Activated naive CD4-positive, alpha-beta T cell treated with anti-CD3 and anti-CD28 coated beads, Interleukin-2, amount 50 U/mL, for 16 hours (primary cell): Measurements from ENCODE around the gene PCSK4.
"Not testable (repeated sequence)": the region's sequence is repeated elsewhere in the genome, so short reads cannot be mapped to it uniquely, and the experiment has no call there.

Experiments used
- DNase-seq: peaks from one replicate; pipeline ENCODE4 v3.0.0-alpha.2; 2020

The PCSK4 gene

GRCh38 chr19:1486720-1487575 is 3.2 kb downstream of the PCSK4 start:
- no peak for DNase-seq

DNA sequence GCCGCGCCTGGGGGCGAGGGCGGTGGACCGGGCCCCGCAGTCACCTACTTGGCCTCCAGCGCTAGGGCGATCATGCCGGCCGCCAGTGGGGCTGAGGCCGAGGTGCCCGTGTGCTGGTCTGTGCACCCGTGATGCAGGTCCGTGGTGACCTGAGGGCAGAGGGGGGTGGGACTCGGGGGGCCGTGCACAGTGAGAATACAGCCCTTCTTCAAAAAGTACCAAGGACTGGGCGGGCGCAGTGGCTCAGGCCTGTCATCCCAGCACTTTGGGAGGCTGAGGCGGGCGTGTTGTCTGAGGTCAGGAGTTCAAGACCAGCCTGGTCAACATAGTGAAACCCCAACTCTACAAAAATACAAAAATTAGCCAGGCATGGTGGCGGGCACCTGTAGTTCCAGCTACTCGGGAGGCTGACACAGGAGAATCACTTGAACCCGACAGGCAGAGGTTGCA is 6.1 kb downstream of the PCSK4 start:
- no peak for DNase-seq

GRCh38 chr19:1483131-1483978 is 6.8 kb downstream of the PCSK4 start:
- DNase-seq = peak; percentile 10

- DNase-seq = peak; percentile 9
Observed at GRCh38 chr19:1482361-1483130, 7.6 kb downstream of the PCSK4 start.

DNA sequence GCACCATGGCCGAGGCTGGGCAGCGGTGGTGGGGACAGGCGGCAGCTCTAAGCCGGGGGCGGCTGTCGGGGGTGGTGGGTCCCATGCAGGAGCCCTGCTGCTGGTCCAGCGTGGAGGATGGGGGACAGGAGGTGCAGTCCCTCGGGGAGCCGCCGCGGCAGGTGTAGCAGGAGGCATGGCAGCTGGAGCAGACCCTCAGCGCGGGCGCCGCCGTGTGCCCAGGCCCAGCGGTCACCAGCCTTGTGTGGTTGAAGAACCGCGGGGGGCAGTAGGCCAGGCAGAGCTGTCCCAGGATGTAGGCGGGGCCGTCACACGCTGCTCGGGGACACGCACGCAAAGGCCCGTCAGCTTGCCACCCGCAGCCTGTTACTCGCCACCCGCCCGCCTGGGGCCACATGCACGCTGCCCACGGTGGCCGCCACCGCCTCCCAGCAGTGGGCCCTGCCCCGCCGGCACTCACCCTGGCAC is 8.2 kb downstream of the PCSK4 start:
- peak; percentile 9 for DNase-seq

DNA sequence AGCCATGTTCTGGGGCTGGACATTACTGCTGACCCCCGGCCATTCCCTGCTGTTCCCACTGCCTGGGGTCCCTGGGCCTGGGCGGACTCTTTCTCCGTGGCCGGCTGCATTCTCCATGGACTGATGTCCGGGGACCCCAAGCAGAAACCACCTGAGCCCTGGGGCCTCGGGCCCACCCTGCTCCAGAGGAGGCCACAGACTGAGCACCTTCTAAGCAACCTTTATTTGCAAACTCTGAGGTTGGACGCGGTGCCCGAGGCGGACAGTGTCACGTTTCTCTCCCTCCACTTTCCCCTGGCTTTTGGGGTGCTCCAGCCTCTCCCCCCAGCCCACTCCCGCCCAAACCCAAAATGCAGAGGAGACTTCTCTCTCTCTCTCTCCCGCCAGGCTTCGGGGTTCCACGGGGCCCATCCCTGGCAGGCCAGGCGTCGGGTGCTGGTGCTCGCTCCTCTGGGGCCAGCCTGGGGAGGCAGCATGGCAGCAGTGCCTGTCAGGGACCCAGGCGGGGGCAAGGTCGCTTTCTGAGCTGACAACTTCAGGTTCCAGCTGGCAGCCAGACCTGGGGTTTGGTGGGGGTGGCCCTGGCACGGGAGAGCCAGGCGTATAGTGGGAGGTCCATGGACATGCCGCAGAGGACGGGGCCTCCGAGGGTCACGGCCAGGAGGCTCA is 8.8 kb downstream of the PCSK4 start:
- no peak for DNase-seq

DNA sequence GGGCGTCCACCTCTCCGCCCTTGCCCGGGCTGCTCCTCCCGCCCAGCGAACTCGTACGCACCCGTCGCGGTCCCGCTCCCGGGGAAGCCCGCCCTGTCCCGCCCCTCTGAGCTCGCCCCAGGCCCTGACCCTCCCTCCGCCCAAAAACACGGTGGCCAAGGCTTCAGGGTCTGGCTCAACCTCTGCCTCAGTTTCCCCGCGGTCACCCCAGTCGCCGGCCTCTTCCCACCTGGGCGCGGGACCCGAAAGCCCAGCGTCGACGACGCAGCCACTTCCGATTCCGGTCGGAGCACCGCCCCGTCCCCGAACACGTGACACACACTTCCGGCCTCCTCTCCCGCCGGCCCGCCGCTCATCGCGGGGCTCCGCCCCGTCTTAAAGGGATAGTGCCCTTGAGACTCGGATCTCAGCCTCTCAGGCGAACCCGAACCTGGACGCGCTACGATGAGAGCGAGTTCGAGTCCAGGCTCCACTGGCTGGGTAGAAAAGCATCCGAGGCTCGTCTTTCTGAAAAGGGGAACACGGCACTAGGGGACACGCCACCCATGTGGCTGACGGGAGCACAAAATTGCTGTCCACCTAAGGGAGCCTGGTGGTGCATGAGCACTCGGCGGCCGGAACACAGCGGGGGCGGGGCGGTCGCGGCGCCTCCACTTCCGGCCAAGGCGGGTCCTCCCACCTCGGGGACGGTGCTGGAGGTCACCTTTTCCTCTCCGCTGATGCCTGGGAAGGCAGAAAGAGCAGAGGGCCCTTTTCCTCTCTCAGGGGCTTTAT is 11.0 kb downstream of the PCSK4 start, which contains the start of gene C19orf25:
Gene C19orf25 (minus strand): TSS at position 282 of the 774 bp plus-strand sequence. CDS start 312 bp downstream, outside the sequence.
- peak; percentile 94 for DNase-seq

GRCh38 chr19:1477056-1477455 is 13.1 kb downstream of the PCSK4 start:
- not testable (repeated sequence) for DNase-seq

GRCh38 chr19:1475751-1476437 is 14.3 kb downstream of the PCSK4 start:
- DNase-seq = peak; percentile 9

GRCh38 chr19:1474765-1475351 is 15.3 kb downstream of the PCSK4 start:
- DNase-seq = no peak

- DNase-seq = peak; percentile 10
Observed at GRCh38 chr19:1474011-1474764, 16.0 kb downstream of the PCSK4 start.

DNA sequence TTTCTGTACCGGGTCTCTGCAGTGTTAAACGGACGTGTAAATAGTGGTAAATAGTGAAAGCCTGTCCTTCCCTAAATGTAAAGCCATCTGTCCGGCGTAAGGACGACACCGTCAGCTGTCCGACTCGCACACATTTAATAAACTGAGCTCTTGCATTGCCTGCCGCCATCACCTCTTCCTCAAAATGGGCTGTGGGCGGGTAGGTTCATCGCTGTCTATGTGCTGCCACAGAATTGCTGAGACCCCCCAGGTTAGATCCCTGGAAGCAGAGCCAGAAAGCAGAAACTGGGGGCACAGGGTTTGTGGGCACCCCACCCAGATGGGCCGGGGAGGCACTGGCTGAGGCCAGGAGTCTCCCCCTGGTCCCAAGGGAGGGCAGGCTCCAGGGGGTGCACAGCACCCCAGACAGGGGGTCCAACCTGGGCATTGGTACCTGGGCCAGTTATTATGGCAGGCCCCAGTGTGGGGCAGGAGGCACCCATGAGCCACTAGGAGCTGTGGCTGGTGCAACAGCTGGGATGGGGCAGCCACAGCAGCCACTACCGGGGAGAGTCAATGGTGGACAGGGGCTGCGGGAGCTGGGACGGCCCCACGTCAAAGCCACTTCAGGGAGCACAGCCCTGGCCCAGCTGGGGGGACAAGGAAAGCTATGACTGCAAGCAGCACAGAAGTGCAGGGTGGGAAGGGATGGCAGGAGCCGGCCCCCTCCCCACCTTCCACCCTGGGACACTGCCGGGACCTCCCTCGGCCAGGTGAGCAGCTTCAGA is 16.9 kb downstream of the PCSK4 start:
- no peak for DNase-seq

- peak; percentile 10 for DNase-seq
Observed at GRCh38 chr19:1472231-1473084, 17.7 kb downstream of the PCSK4 start.

DNA sequence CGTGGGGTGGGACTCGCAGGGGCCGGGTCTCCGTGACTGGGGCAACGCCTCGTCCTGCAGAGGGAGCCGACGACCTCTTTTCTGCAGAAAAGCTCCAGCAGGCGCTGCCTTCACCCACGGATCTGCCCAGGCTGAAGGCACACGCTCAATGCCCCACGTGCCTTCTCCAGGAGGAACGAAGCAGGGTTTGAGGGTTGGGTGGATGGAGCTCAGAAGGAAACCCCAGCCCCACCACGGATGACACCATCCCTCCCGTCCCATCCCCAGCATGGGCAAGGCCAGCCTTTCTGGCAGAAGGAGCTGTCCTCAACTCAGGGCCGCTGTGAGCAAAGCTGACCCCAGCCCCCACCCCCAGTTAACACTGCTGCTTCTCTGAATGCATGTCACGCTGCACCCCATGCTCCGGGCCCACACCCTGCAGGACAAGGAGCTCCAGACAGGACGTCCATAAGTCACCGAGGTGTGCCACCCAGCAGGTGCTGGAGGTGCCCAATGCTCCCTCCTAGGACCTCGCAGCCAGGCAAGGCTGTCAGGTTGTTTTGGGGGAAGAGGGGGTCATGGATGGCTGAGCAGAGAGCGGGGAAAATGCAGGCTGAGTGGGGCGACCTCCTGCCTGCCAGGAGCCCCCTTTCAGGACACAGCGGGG is 18.5 kb downstream of the PCSK4 start:
- peak; percentile 33 for DNase-seq

DNA sequence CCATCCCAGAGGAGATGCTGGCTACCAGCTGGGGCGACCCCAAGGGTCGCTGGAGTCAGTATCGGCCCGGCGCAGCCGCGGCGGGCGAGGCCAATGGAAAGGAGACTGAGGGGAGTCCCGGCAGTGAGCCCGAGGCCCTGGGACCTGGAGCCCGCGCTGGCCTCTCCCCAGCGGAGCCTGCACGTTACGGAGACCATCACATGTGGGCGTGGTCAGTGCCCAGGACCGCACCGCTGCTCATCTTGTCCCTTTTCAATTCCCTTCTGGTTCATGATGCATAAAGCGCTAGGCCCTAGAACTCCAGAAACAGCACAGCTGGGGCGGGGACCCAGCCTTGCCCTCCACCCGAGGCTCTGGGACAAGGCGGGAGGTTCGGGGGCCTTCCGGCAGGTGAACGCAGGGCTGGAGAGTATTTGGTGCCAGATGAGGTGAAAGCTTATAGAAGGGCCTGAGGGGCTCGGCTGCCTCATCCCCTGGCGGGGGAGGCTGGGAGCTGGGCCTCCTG is 19.1 kb downstream of the PCSK4 start:
- DNase-seq = peak; percentile 25

DNA sequence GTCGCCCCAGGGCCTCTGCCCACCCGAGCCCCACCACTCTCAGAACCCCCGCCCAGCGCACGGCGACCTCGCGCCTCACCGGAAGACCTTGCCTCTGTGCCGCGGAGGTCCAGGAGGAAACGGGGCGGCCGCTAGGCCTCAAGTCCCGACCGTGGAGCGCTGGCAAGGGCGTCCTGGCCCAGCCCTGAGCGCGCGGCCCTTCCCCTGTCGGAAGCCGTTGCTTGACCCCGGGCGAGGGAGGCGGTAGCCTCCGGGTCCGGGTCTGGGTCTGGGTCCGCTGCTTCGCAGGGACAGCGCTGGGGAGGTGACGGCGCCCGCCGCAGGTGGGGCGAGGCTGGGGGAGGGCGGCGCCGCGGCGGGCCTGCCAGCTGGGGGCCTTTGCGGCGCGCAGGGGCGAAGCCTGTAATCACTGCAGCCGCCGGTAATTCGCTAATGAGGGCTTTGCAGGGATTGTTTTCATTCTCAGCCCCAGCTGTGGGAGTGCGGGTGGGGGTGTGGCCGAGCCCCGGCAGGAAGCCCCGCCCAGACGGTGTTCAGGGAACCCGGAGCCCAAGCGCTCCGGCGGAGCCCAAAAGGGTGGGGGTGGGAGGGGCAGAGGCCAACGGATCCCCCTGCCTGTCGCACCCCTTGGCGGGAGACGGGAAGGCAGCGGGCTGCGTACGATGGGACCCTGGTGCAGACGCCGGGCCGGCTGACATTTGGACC is 19.7 kb downstream of the PCSK4 start:
- DNase-seq = peak; percentile 80

- no peak for DNase-seq
Observed at GRCh38 chr19:1470055-1470304, 20.2 kb downstream of the PCSK4 start.
